WTC11 (cell line): ENCODE measurements around the gene SORCS2. TPM values are rescaled to one million over a fixed set of nuclear protein-coding genes. Genes with fewer than 3 reads are reported as not detected.

Experiments used
- ATAC-seq: fragments of 200-7000 bp; cut with Tn5 transposase; 2 replicates; pipeline ENCODE4 v1.10.0; 2021; ENCODE audit warnings: mild to moderate bottlenecking, moderate library complexity
- CTCF ChIA-PET: fragments of 300-600 bp; sonication (Branson Sonifier 250); formaldehyde crosslinking; loops from one replicate; lab custom pipeline; 2021; ENCODE audit warnings: antibody characterized with exemption; lab: Charles Lee
- POLR2A ChIA-PET: fragments of 350-600 bp; sonication (Branson Sonifier 250); formaldehyde crosslinking; loops from one replicate; lab custom pipeline; 2021; ENCODE audit warnings: antibody characterized with exemption; lab: Charles Lee
- DNase-seq: peaks from one replicate; pipeline ENCODE4 v3.0.0; 2021; ENCODE audit warnings: low spot score
- H3K27ac Mint-ChIP-seq: 2 replicates; pipeline ENCODE4 v1.8.0; 2021; ENCODE audit warnings: mixed read lengths
- H3K27me3 Mint-ChIP-seq: 2 replicates; pipeline ENCODE4 v1.8.0; 2021; ENCODE audit warnings: low read depth, mild to moderate bottlenecking, moderate library complexity, mixed read lengths
- H3K36me3 Mint-ChIP-seq: 2 replicates; pipeline ENCODE4 v1.8.0; 2021; ENCODE audit warnings: mixed read lengths
- H3K4me1 Mint-ChIP-seq: 2 replicates; pipeline ENCODE4 v1.8.0; 2022; ENCODE audit warnings: mixed read lengths
- H3K4me3 Mint-ChIP-seq: 2 replicates; pipeline ENCODE4 v1.8.0; 2021; ENCODE audit warnings: mild to moderate bottlenecking, moderate library complexity, mixed read lengths
- H3K9me3 Mint-ChIP-seq: 2 replicates; pipeline ENCODE4 v1.8.0; 2021; ENCODE audit warnings: mixed read lengths
- ATF3 ChIP-seq: sonication (generic); formaldehyde crosslinking; conservative IDR thresholded peaks from 2 replicates; pipeline ENCODE4 v1.8.1; 2022; ENCODE audit warnings: mild to moderate bottlenecking, missing genetic modification reagents
- CREB1 ChIP-seq: sonication (generic); formaldehyde crosslinking; IDR thresholded peaks from 2 replicates; pipeline ENCODE4 v1.8.0; 2023; ENCODE audit warnings: mild to moderate bottlenecking, missing genetic modification reagents
- E2F5 ChIP-seq: sonication (generic); formaldehyde crosslinking; IDR thresholded peaks from 2 replicates; pipeline ENCODE4 v1.8.1; 2022; ENCODE audit warnings: mild to moderate bottlenecking, moderate library complexity, missing genetic modification reagents
- FOXJ3 ChIP-seq: sonication (generic); formaldehyde crosslinking; IDR thresholded peaks from 2 replicates; pipeline ENCODE4 v1.9.0; 2021; ENCODE audit warnings: missing genetic modification reagents, mild to moderate bottlenecking, borderline replicate concordance
- FOXK1 ChIP-seq: sonication (generic); formaldehyde crosslinking; IDR thresholded peaks from 2 replicates; pipeline ENCODE4 v1.8.0; 2022; ENCODE audit warnings: mild to moderate bottlenecking, moderate library complexity, missing genetic modification reagents
- JAZF1 ChIP-seq: fragments of 250-450 bp; sonication (Bioruptor Pico); IDR thresholded peaks from 2 replicates; pipeline ENCODE4 v1.9.0; 2021; ENCODE audit warnings: moderate library complexity, mild to moderate bottlenecking, inconsistent platforms
- KAT7 ChIP-seq: sonication (generic); formaldehyde crosslinking; IDR thresholded peaks from 2 replicates; pipeline ENCODE4 v1.8.1; 2023; ENCODE audit warnings: missing genetic modification reagents, mild to moderate bottlenecking, borderline replicate concordance
- MAX ChIP-seq: sonication (generic); formaldehyde crosslinking; IDR thresholded peaks from 2 replicates; pipeline ENCODE4 v1.8.0; 2022; ENCODE audit warnings: mild to moderate bottlenecking, missing genetic modification reagents
- OVOL2 ChIP-seq: fragments of 250-450 bp; sonication (Bioruptor Pico); IDR thresholded peaks from 2 replicates; pipeline ENCODE4 v1.9.0; 2021; ENCODE audit warnings: mild to moderate bottlenecking, borderline replicate concordance
- SMAD3 ChIP-seq: sonication (generic); formaldehyde crosslinking; IDR thresholded peaks from 2 replicates; pipeline ENCODE4 v1.8.0; 2022; ENCODE audit warnings: missing genetic modification reagents, mild to moderate bottlenecking, borderline replicate concordance
- SMAD4 ChIP-seq: sonication (generic); formaldehyde crosslinking; IDR thresholded peaks from 2 replicates; pipeline ENCODE4 v1.8.0; 2022; ENCODE audit warnings: mild to moderate bottlenecking, missing genetic modification reagents
- TEAD1 ChIP-seq: sonication (generic); formaldehyde crosslinking; IDR thresholded peaks from 2 replicates; pipeline ENCODE4 v1.8.0; 2022; ENCODE audit warnings: mild to moderate bottlenecking, missing genetic modification reagents
- ZNF263 ChIP-seq: sonication (generic); formaldehyde crosslinking; IDR thresholded peaks from 2 replicates; pipeline ENCODE4 v1.8.1; 2022; ENCODE audit warnings: low read depth, mild to moderate bottlenecking, moderate library complexity, missing genetic modification reagents
- ZNF396 ChIP-seq: fragments of 250-450 bp; sonication (Bioruptor Pico); IDR thresholded peaks from 2 replicates; pipeline ENCODE4 v1.8.0; 2021; ENCODE audit warnings: mild to moderate bottlenecking, moderate library complexity, borderline replicate concordance
- ZNF416 ChIP-seq: fragments of 250-450 bp; sonication (Bioruptor Pico); IDR thresholded peaks from 2 replicates; pipeline ENCODE4 v1.9.0; 2021; ENCODE audit warnings: mild to moderate bottlenecking, inconsistent platforms
- ZNF423 ChIP-seq: fragments of 250-450 bp; sonication (Bioruptor Pico); IDR thresholded peaks from 2 replicates; pipeline ENCODE4 v2.1.2; 2022; ENCODE audit warnings: mild to moderate bottlenecking, moderate library complexity
- ZNF425 ChIP-seq: fragments of 250-450 bp; sonication (Bioruptor Pico); conservative IDR thresholded peaks from 2 replicates; pipeline ENCODE4 v1.9.0; 2021; ENCODE audit warnings: mild to moderate bottlenecking
- total RNA-seq: library from RNA; stranded (reverse); gene quantifications from 3 replicates; pipeline ENCODE4 v1.2.3, GENCODE V29; 2021
- TF ChIP-seq, protein P1 (sequence below): sonication (generic); formaldehyde crosslinking; IDR thresholded peaks from 2 replicates; pipeline ENCODE4 v1.8.1; 2022; ENCODE audit warnings: low read depth, mild to moderate bottlenecking, moderate library complexity, missing genetic modification reagents, borderline replicate concordance
- TF ChIP-seq, protein P2 (sequence below): sonication (generic); formaldehyde crosslinking; IDR thresholded peaks from 2 replicates; pipeline ENCODE4 v1.8.0; 2022; ENCODE audit warnings: mild to moderate bottlenecking, missing genetic modification reagents
- TF ChIP-seq, protein P3 (sequence below): sonication (generic); formaldehyde crosslinking; IDR thresholded peaks from 2 replicates; pipeline ENCODE4 v1.8.0; 2022; ENCODE audit warnings: mild to moderate bottlenecking, missing genetic modification reagents

Gene SORCS2
- total RNA-seq, 1 experiment from 2014 or later: 6.6 TPM

- H3K27ac Mint-ChIP-seq: no peak overlapping the region
- DNase-seq: no peak
- no peaks in the 10 kb centered on the region for H3K9me3 Mint-ChIP-seq
- no peak for ATAC-seq
- H3K4me1 Mint-ChIP-seq: no peaks in the 10 kb centered on the region
- no peak for TF ChIP-seq SMAD3 (CRISPR knock-in tag)
- no peak for TF ChIP-seq SMAD4 (CRISPR knock-in tag)
- no peaks in the 10 kb centered on the region for H3K27me3 Mint-ChIP-seq
- H3K36me3 Mint-ChIP-seq: no peaks in the 10 kb centered on the region; the same call in 1 of the 2 replicates
- no peak overlapping the region for H3K4me3 Mint-ChIP-seq
- POLR2A ChIA-PET: no interaction called here
- CTCF ChIA-PET: interaction anchor here (0.6 to 3.2 kb wide), 42 partner anchors 8 to 643 kb away, joined by 3 to 78 read pairs (median 4); partner anchors contain the start of gene ABLIM2
Measured at GRCh38 chr4:7762376-7763030, 570.2 kb downstream of the SORCS2 start.

DNA sequence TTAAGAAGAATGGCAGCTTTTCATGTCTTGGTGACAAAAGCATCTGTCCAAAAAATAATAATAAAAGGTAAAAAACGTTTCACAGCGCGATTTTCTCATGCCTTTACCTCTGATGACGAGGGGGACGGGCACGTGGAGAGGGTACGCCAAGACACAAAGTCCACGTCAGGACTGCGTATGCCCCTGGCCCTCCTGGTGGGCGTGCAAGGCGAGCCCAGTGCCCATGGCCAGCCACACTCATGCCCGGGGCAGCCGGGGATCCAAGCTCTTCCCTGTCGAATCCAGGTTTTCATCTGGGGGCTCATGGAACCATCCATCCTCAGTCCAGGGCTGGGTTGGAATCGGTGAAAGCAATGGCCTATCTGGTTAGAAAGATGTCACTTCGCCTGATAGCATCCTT lies 570.8 kb downstream of the SORCS2 start:
- ATAC-seq: no peak
- ChIA-PET CTCF (interaction anchor here (2.1 to 3.2 kb wide), 2 partner anchors 41 to 224 kb away, joined by 19 to 78 read pairs; no protein-coding TSS in a partner anchor), POLR2A (no interaction called here)
- no peak overlapping the region for H3K27ac Mint-ChIP-seq
- no peaks in the 10 kb centered on the region for H3K27me3 Mint-ChIP-seq
- no peak for DNase-seq
- no peaks in the 10 kb centered on the region for H3K4me1 Mint-ChIP-seq
- H3K4me3 Mint-ChIP-seq: no peak overlapping the region
- no peak for TF ChIP-seq E2F5 (CRISPR knock-in tag)
- TF ChIP-seq ZNF396 (CRISPR knock-in tag): no peak
- TF ChIP-seq KAT7: no peak
- TF ChIP-seq OVOL2: no peak
- no peak for TF ChIP-seq ZNF416
- TF ChIP-seq, protein P1, sequence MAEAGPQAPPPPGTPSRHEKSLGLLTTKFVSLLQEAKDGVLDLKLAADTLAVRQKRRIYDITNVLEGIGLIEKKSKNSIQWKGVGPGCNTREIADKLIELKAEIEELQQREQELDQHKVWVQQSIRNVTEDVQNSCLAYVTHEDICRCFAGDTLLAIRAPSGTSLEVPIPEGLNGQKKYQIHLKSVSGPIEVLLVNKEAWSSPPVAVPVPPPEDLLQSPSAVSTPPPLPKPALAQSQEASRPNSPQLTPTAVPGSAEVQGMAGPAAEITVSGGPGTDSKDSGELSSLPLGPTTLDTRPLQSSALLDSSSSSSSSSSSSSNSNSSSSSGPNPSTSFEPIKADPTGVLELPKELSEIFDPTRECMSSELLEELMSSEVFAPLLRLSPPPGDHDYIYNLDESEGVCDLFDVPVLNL (CRISPR knock-in tag): no peak
- TF ChIP-seq ZNF263 (CRISPR knock-in tag): no peak
- TF ChIP-seq CREB1 (CRISPR knock-in tag): no peak
- TF ChIP-seq ZNF423 (CRISPR knock-in tag): no peak
- TF ChIP-seq MAX (CRISPR knock-in tag): no peak
- TF ChIP-seq, protein P2, sequence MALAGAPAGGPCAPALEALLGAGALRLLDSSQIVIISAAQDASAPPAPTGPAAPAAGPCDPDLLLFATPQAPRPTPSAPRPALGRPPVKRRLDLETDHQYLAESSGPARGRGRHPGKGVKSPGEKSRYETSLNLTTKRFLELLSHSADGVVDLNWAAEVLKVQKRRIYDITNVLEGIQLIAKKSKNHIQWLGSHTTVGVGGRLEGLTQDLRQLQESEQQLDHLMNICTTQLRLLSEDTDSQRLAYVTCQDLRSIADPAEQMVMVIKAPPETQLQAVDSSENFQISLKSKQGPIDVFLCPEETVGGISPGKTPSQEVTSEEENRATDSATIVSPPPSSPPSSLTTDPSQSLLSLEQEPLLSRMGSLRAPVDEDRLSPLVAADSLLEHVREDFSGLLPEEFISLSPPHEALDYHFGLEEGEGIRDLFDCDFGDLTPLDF (CRISPR knock-in tag): no peak
- no peak for TF ChIP-seq SMAD4 (CRISPR knock-in tag)
- TF ChIP-seq JAZF1 (CRISPR knock-in tag): no peak
- no peak for TF ChIP-seq FOXJ3 (CRISPR knock-in tag)
- no peak for TF ChIP-seq ZNF425 (CRISPR knock-in tag)
- TF ChIP-seq, protein P3, sequence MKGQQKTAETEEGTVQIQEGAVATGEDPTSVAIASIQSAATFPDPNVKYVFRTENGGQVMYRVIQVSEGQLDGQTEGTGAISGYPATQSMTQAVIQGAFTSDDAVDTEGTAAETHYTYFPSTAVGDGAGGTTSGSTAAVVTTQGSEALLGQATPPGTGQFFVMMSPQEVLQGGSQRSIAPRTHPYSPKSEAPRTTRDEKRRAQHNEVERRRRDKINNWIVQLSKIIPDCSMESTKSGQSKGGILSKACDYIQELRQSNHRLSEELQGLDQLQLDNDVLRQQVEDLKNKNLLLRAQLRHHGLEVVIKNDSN: no peak
- TF ChIP-seq ATF3 (CRISPR knock-in tag): no peak
- no peak for TF ChIP-seq FOXK1
- TF ChIP-seq TEAD1 (CRISPR knock-in tag): no peak
- no peaks in the 10 kb centered on the region; the same call in 1 of the 2 replicates for H3K36me3 Mint-ChIP-seq
- H3K9me3 Mint-ChIP-seq: no peaks in the 10 kb centered on the region
